Spleen (tissue), 11 donors: ENCODE results near the gene CHRNA4. TPM values are rescaled to one million over a fixed set of nuclear protein-coding genes. Genes with fewer than 3 reads are reported as not detected.

Experiments used
- DNase-seq: peaks from one replicate; pipeline ENCODE4 v3.0.0-alpha.2; 2020
- H3K27ac ChIP-seq, 8 donors: fragments of 200-600 bp; sonication (generic) in 7 of 8; 1 replicate in 4 of 8; 2 replicates in 4 of 8; pipeline versions ENCODE4 v1.5.0 to v1.8.0; 2016 to 2021; ENCODE audit warnings: inconsistent platforms in 4 of 8, mild to moderate bottlenecking in 4 of 8, moderate library complexity in 1 of 8
- H3K27me3 ChIP-seq, 7 donors: fragments of 200-600 bp; sonication (generic) in 6 of 7; replicated peaks in 1 of 7; 1 replicate in 4 of 7; 2 replicates in 3 of 7; pipeline versions ENCODE4 v1.5.0 to v1.8.0; 2016 to 2021; ENCODE audit warnings: inconsistent platforms in 3 of 7, mild to moderate bottlenecking in 1 of 7
- H3K36me3 ChIP-seq, 6 donors: fragments of 200-600 bp; sonication (generic) in 5 of 6; 1 replicate in 4 of 6; 2 replicates in 2 of 6; pipeline versions ENCODE4 v1.5.0 to v1.8.0; 2016 to 2021; ENCODE audit warnings: inconsistent platforms in 2 of 6
- H3K4me1 ChIP-seq, 6 donors: fragments of 200-600 bp; sonication (generic) in 5 of 6; 1 replicate in 3 of 6; 2 replicates in 3 of 6; pipeline versions ENCODE4 v1.5.0 to v1.8.0; 2016 to 2021; ENCODE audit warnings: inconsistent platforms in 3 of 6
- H3K4me3 ChIP-seq, 8 donors: fragments of 200-600 bp; sonication (generic) in 7 of 8; 1 replicate in 4 of 8; 2 replicates in 4 of 8; pipeline versions ENCODE4 v1.5.0 to v1.8.0; 2016 to 2021; ENCODE audit warnings: inconsistent platforms in 4 of 8, mild to moderate bottlenecking in 4 of 8, moderate library complexity in 2 of 8
- H3K9me3 ChIP-seq, 8 donors: fragments of 200-600 bp; sonication (generic) in 7 of 8; 1 replicate in 4 of 8; 2 replicates in 4 of 8; pipeline versions ENCODE4 v1.5.0 to v1.8.0; 2016 to 2021; ENCODE audit warnings: inconsistent platforms in 4 of 8
- CTCF ChIP-seq, 11 experiments: fragments of 200-600 bp in 7 of 11; fragments of 450-650 bp in 4 of 11; sonication (generic) in 4 of 11; IDR thresholded peaks in 8 of 11; conservative IDR thresholded peaks in 3 of 11; 1 replicate in 7 of 11; 2 replicates in 4 of 11; pipeline versions ENCODE4 v1.4.0 to v1.8.0; 2016 to 2021; ENCODE audit warnings: antibody characterized with exemption in 11 of 11, inconsistent platforms in 4 of 11, mild to moderate bottlenecking in 1 of 11
- POLR2A ChIP-seq, 3 donors: fragments of 450-650 bp; IDR thresholded peaks; one replicate each; pipeline ENCODE4 v1.5.1; 2017; ENCODE audit warnings: antibody characterized with exemption in 3 of 3, mild to moderate bottlenecking in 1 of 3
- POLR2AphosphoS5 ChIP-seq, 3 donors: sonication (generic); formaldehyde crosslinking; IDR thresholded peaks; one replicate each; pipeline ENCODE4 v1.5.1; 2017; ENCODE audit warnings: antibody characterized with exemption in 3 of 3
- WGBS, 5 donors: extraction: QIAGEN DNeasy Blood & Tissue Kit in 3 of 5; methylation state at CpG; one replicate each; pipeline versions ENCODE4 v1.1.5 to v1.1.7; 2013 to 2018; 5-methylcytosine and 5-hydroxymethylcytosine counted together
- intact Hi-C: fragments of 100-400 bp; cut with DNase I; formaldehyde crosslinking; loops from one replicate; pipeline ENCODE4 v1.15.0; 2023; ENCODE audit warnings: low total_unique reads
- polyA plus RNA-seq, 3 donors: library from polyadenylated mRNA; stranded (reverse); fragments of 200-250 nt; gene quantifications; one replicate each; pipeline ENCODE4 v1.2.1, GENCODE V29; 2013
- total RNA-seq, 7 donors: library from RNA; depleted of rRNA in 3 of 7; stranded (reverse); fragments of >200 nt in 3 of 7; fragmentation: NEBNext Ultra II Directional in 4 of 7; extraction: Animal tissue kit (Norgen Biotek cat#: 25700) in 4 of 7; gene quantifications; one replicate each; pipeline versions ENCODE4 v1.1.0 to v1.2.1, GENCODE V29; 2016 to 2021
- donor health status: healthy with polysubstance abuse.
- donor health status: DM: no; HTN: no; CAD: no; lungs with moderate emphysema.
- donor health status: DM: no; HTN: no; CAD: no.
- donor health status: Bipolar disorder and iron deficiency.
- donor health status: healthy.
- donor health status: DM: no; HTN: no; CAD: no.
- donor health status: DM: yes; HTN: yes; CAD: no.

The CHRNA4 gene
- total and polyA plus RNA-seq, 10 donors: 0.15 to 13.8 (median 1.3) TPM; not detected in 1

- TF ChIP-seq POLR2AphosphoS5 (IDR thresholded peaks at IDR 0.05): no peak
- no peak for TF ChIP-seq POLR2A (IDR thresholded peaks at IDR 0.05)
- no peak for TF ChIP-seq CTCF (IDR thresholded peaks at IDR 0.05 in 8 of 11, conservative IDR thresholded peaks at IDR 0.05 in 3 of 11)
- no peaks in the 10 kb centered on the region for H3K36me3 ChIP-seq
- peaks cover 0 to 18% (median 15%) of the 10 kb centered on the region in 8 donors for H3K9me3 ChIP-seq
- DNase-seq: no peak
- H3K4me1 ChIP-seq: no peaks in the 10 kb centered on the region
- 71 to 78% (median 75%) methylated on average over 5 of the region's 5 CpGs for WGBS, 5 donors
- no peak overlapping the region for H3K27ac ChIP-seq
- intact Hi-C loops: no loop called here
- no peak overlapping the region for H3K4me3 ChIP-seq
- peaks cover 0 to 83% (median 33%) of the 10 kb centered on the region in 7 donors for H3K27me3 ChIP-seq
Observed at GRCh38 chr20:63303095-63303666, 58.0 kb downstream of the CHRNA4 start.

- peaks cover 0 to 83% (median 35%) of the 10 kb centered on the region in 7 donors for H3K27me3 ChIP-seq
- no peak overlapping the region for H3K4me3 ChIP-seq
Observed at GRCh38 chr20:63301671-63302070, 59.5 kb downstream of the CHRNA4 start.

GRCh38 chr20:63298731-63299312 is 62.3 kb downstream of the CHRNA4 start:
- H3K27me3 ChIP-seq: peaks cover 0 to 87% (median 54%) of the 10 kb centered on the region in 7 donors
- H3K27ac ChIP-seq: no peak overlapping the region
- 84 to 90% (median 88%) methylated on average over 17 of the region's 17 CpGs for WGBS, 5 donors

More at GRCh38 chr20:63301671-63302070, 59.5 kb downstream of the CHRNA4 start:
- H3K27ac ChIP-seq: no peak overlapping the region
- H3K9me3 ChIP-seq: peaks cover 0 to 18% (median 15%) of the 10 kb centered on the region in 8 donors
- no peaks in the 10 kb centered on the region for H3K36me3 ChIP-seq
- intact Hi-C loops: no loop called here
- no peak for TF ChIP-seq POLR2AphosphoS5 (IDR thresholded peaks at IDR 0.05)
- TF ChIP-seq CTCF (IDR thresholded peaks at IDR 0.05 in 8 of 11, conservative IDR thresholded peaks at IDR 0.05 in 3 of 11): no peak
- no peak for TF ChIP-seq POLR2A (IDR thresholded peaks at IDR 0.05)
- DNase-seq: no peak
- WGBS, 5 donors: 94 to 100% (median 96%) methylated on average over 1 of the region's 1 CpG
- H3K4me1 ChIP-seq: no peaks in the 10 kb centered on the region

More at GRCh38 chr20:63298731-63299312, 62.3 kb downstream of the CHRNA4 start:
- TF ChIP-seq POLR2AphosphoS5 (IDR thresholded peaks at IDR 0.05) (no peak), CTCF (IDR thresholded peaks at IDR 0.05 in 8 of 11, conservative IDR thresholded peaks at IDR 0.05 in 3 of 11) (no peak), POLR2A (IDR thresholded peaks at IDR 0.05) (no peak)
- Histone ChIP-seq H3K4me1 (peaks cover 0 to 12% (median 2%) of the 10 kb centered on the region in 6 donors), H3K9me3 (peaks cover 0 to 18% (median 15%) of the 10 kb centered on the region in 8 donors), H3K36me3 (no peaks in the 10 kb centered on the region), H3K4me3 (no peak overlapping the region)
- intact Hi-C loops: no loop called here
- DNase-seq: no peak
